ENCODE data around the gene ATP5PB. TPM values are rescaled to one million over a fixed set of nuclear protein-coding genes. Genes with fewer than 3 reads are reported as not detected.
A peak's percentile ranks its signal among the peaks of the same experiment; 100 is the strongest.

Gene ATP5PB
- total and polyA plus RNA-seq, 3 experiments from 2014 or later, result 351 to 455 (median 360) TPM

DNA sequence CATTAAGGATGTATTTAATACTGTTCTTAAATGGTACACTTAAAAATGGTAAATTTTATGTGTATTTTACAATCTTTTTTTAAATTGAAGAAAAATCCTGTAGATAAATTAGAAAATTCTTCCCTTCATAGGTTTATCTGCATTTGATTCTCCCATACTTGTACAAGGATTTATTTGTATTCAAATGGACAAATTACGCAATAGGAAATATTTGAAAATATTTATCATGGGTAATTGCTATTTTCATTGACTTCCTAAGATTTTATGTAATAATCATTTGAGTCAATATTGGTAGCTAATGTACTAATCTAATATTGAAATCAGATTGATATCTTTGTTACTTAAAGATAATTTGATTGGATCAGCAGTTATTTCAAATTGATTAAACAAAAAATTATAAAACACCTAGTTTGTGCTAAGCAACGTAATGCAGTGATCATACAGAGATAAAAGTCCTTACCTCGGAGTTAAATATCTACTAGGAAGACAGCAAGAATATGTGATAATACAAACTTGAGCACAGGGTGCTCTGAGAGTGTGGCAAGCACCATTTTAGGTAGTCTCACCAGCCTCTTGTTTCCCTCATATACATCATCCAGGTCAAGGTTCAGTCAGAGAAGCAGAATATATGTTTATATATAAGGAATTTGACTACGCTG, 13.2 kb downstream of the ATP5PB start:
- Mint-ChIP-seq H3K4me1 (peaks cover 15 to 28% (median 21%) of the 10 kb centered on the region in 3 donors), H3K4me3 (no peak overlapping the region)
- H3K4me3 ChIP-seq (ENCODE audit: low read length), result no peak overlapping the region

DNA sequence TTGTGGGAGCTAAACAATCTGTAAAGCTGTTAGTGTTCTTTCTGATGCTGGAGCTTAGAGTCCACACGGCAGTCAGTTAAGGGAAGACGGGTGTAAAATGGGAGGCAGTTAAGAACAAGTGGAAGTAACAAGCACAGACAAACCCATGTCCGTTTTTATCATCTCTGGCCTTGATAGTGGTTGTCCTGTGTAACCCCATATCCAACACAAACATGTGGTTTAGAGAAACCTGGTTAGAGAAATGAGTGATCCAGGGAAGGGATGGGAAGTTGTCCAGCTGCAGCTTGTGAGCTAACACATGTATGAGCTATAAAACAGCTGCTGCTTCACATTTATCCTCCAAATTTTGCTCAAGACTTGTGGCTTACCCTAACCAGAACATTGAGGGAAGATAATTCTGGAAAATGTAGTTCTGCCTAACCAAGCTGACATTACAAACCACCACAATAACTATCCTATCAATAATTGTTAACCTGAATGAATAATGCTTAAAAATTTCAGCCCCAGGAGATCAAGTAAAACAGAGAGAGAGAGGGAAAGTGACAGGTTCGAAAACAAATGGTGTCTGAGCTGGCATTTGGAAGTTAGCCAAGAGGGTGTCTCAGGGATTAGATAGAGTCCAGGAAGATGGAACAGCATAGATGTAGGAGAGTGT, 13.9 kb downstream of the ATP5PB start:
- H3K9me3 Mint-ChIP-seq, result no peaks in the 10 kb centered on the region

More for the DNA sequence above, 13.2 kb downstream of the ATP5PB start:
- ChIA-PET CTCF (interaction anchor here (0.7 to 2.9 kb wide), 4 partner anchors 9 to 1402 kb away, joined by 3 to 11 read pairs (median 4); no protein-coding TSS in a partner anchor), POLR2A (interaction anchor here (1.0 kb wide), 1 partner anchor 14 kb away, joined by 3 read pairs; no protein-coding TSS in a partner anchor)
- Histone ChIP-seq H3K27me3 (ENCODE audit: insufficient read depth, low read length, poor library complexity, severe bottlenecking) (no peaks in the 10 kb centered on the region), H3K36me3 (ENCODE audit: insufficient read depth, low read length) (peaks cover 20% of the 10 kb centered on the region), H3K27ac (ENCODE audit: low read depth, low read length) (peak overlapping the region; percentile 21), H3K4me1 (ENCODE audit: insufficient read depth, low read length) (no peaks in the 10 kb centered on the region), H3K9me3 (ENCODE audit: low read length) (no peaks in the 10 kb centered on the region)
- Mint-ChIP-seq H3K27ac (peak overlapping the region in 1 of 8 donors; percentile 35), H3K27me3 (no peaks in the 10 kb centered on the region), H3K9me3 (no peaks in the 10 kb centered on the region), H3K36me3 (peaks cover 0 to 68% (median 24%) of the 10 kb centered on the region in 3 donors)
- no peak for DNase-seq

DNA sequence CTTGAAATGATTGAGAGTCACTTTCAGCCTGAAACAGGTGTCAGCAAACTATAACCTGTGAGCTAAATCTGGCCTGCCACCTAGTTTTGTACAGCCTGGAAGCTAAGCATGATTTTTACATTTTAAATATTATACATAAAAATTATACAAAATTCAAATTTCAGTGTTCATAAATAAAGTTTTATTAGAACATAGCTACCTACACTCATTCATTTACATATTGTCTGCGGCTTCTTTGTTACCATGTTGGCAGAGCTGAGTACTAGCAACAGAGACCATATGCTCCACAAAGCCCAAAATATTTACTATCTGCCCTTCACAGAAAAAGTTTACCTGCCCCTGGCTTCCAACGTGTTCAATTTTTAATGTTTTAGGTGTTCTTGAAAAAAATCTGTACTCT, 16.5 kb downstream of the ATP5PB start:
- POLR2A ChIA-PET, result no interaction called here
- no peaks in the 10 kb centered on the region for H3K27me3 ChIP-seq (ENCODE audit: insufficient read depth, low read length, poor library complexity, severe bottlenecking)
- no peaks in the 10 kb centered on the region for H3K27me3 Mint-ChIP-seq
- H3K9me3 Mint-ChIP-seq, result no peaks in the 10 kb centered on the region
- peak overlapping the region in 1 of 8 donors; percentile 39 for H3K27ac Mint-ChIP-seq
- no peak overlapping the region for H3K27ac ChIP-seq (ENCODE audit: low read depth, low read length)
- no peak overlapping the region for H3K4me3 ChIP-seq (ENCODE audit: low read length)
- peaks cover 25% of the 10 kb centered on the region for H3K4me1 ChIP-seq (ENCODE audit: insufficient read depth, low read length)
- peaks cover 11% of the 10 kb centered on the region for H3K36me3 ChIP-seq (ENCODE audit: insufficient read depth, low read length)
- H3K9me3 ChIP-seq (ENCODE audit: low read length), result no peaks in the 10 kb centered on the region
- CTCF ChIA-PET, result interaction anchor here (1.1 kb wide), 1 partner anchor 43 kb away, joined by 4 read pairs; no protein-coding TSS in a partner anchor
- peaks cover 10 to 17% (median 14%) of the 10 kb centered on the region in 3 donors for H3K4me1 Mint-ChIP-seq
- H3K36me3 Mint-ChIP-seq, result peaks cover 0 to 43% (median 19%) of the 10 kb centered on the region in 3 donors
- H3K4me3 Mint-ChIP-seq, result no peak overlapping the region
- DNase-seq, result no peak

More for the DNA sequence above, 13.9 kb downstream of the ATP5PB start:
- Mint-ChIP-seq H3K4me1 (peaks cover 12 to 24% (median 23%) of the 10 kb centered on the region in 3 donors), H3K4me3 (no peak overlapping the region), H3K36me3 (peaks cover 0 to 67% (median 25%) of the 10 kb centered on the region in 3 donors), H3K27ac (peak overlapping the region in 5 of 8 donors; percentile 12 to 74 (median 35)), H3K27me3 (no peaks in the 10 kb centered on the region)
- Histone ChIP-seq H3K36me3 (ENCODE audit: insufficient read depth, low read length) (peaks cover 20% of the 10 kb centered on the region), H3K27me3 (ENCODE audit: insufficient read depth, low read length, poor library complexity, severe bottlenecking) (no peaks in the 10 kb centered on the region), H3K27ac (ENCODE audit: low read depth, low read length) (peak overlapping the region; percentile 21), H3K4me3 (ENCODE audit: low read length) (no peak overlapping the region), H3K4me1 (ENCODE audit: insufficient read depth, low read length) (no peaks in the 10 kb centered on the region), H3K9me3 (ENCODE audit: low read length) (no peaks in the 10 kb centered on the region)
- ChIA-PET CTCF (interaction anchor here (1.1 to 2.9 kb wide), 3 partner anchors 9 to 45 kb away, joined by 4 to 11 read pairs (median 4); no protein-coding TSS in a partner anchor), POLR2A (interaction anchor here (1.0 kb wide), 1 partner anchor 15 kb away, joined by 3 read pairs; no protein-coding TSS in a partner anchor)
- no peak for DNase-seq

DNA sequence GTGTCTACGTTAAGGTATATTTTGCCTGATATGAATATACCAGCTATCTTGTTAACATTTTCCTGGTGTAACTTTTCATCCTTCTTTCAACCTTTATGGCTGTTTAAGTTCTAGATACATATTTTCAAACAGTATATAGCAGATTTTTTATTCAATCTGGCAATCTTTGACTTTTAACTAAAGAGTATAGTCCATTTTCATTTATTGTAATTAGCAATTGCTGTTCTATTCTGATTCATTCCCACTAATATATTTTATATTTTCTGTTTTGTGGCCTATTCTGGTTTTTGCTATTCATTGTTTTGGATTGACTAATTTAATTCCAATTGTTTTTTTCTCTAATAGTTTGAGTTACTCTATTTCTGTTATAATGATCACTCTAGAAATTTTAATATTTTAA, 17.2 kb downstream of the ATP5PB start:
- POLR2A ChIA-PET, result no interaction called here

DNA sequence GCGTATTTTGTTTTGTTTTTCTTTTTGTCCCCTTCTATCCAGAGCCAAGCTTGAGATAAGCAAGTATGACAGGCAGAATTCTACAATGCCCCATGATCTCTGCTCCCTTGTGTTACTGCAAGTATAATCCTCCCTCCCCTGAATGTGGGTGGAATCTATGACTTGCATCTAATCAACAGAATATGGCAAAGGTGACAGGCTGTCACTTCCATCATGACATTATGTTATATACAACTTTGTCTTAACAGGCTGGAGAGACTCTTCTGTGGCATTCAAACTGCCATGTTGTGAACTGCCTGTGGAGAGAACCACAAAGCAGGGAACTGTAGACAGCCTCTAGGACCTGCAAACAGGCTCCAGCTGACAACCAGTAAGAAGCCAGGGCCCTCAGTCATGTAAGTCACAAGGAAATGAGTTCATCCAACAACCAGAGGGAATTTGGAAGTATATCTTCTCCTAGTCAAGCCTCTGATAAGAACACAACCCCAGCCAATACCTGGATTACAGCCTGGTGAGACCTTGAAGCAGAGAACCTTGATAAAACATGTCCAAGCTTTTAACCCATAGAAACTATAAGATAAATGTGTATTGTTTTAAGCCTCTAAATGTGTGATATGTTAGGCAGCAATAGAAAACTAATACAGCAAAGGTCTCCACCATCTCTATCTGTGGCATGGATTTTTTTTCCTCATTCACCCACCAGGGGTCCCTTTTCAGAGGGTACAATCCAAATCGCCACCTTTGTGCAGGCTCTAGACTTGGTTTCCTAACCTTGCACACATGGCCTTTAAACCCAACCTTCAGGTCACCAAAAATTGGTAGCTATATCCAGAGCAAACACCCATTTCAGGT, 18.8 kb downstream of the ATP5PB start:
- no peaks in the 10 kb centered on the region for H3K27me3 ChIP-seq (ENCODE audit: insufficient read depth, low read length, poor library complexity, severe bottlenecking)
- H3K4me1 ChIP-seq (ENCODE audit: insufficient read depth, low read length), result peaks cover 44% of the 10 kb centered on the region
- H3K9me3 ChIP-seq (ENCODE audit: low read length), result no peaks in the 10 kb centered on the region
- no peak overlapping the region for H3K4me3 ChIP-seq (ENCODE audit: low read length)
- no peaks in the 10 kb centered on the region for H3K36me3 ChIP-seq (ENCODE audit: insufficient read depth, low read length)
- no peaks in the 10 kb centered on the region for H3K9me3 Mint-ChIP-seq
- H3K4me3 Mint-ChIP-seq, result no peak overlapping the region
- H3K4me1 Mint-ChIP-seq, result peaks cover 13 to 18% (median 15%) of the 10 kb centered on the region in 3 donors
- H3K27ac Mint-ChIP-seq, result peak overlapping the region in 2 of 8 donors; percentile 7 to 17
- ChIA-PET CTCF (interaction anchor here (0.7 kb wide), 1 partner anchor 270 kb away, joined by 3 read pairs; no protein-coding TSS in a partner anchor), POLR2A (no interaction called here)
- H3K27me3 Mint-ChIP-seq, result no peaks in the 10 kb centered on the region
- peaks cover 0 to 20% (median 11%) of the 10 kb centered on the region in 3 donors for H3K36me3 Mint-ChIP-seq
- no peak for DNase-seq
- peak overlapping the region; percentile 17 for H3K27ac ChIP-seq (ENCODE audit: low read depth, low read length)

More for the DNA sequence above, 17.2 kb downstream of the ATP5PB start:
- CTCF ChIA-PET, result no interaction called here
- Histone ChIP-seq H3K27ac (ENCODE audit: low read depth, low read length) (no peak overlapping the region), H3K4me3 (ENCODE audit: low read length) (no peak overlapping the region), H3K9me3 (ENCODE audit: low read length) (no peaks in the 10 kb centered on the region), H3K36me3 (ENCODE audit: insufficient read depth, low read length) (peaks cover 7% of the 10 kb centered on the region), H3K4me1 (ENCODE audit: insufficient read depth, low read length) (peaks cover 30% of the 10 kb centered on the region), H3K27me3 (ENCODE audit: insufficient read depth, low read length, poor library complexity, severe bottlenecking) (no peaks in the 10 kb centered on the region)
- no peaks in the 10 kb centered on the region for H3K9me3 Mint-ChIP-seq
- no peak overlapping the region for H3K4me3 Mint-ChIP-seq
- peaks cover 0 to 36% (median 19%) of the 10 kb centered on the region in 3 donors for H3K36me3 Mint-ChIP-seq
- no peak for DNase-seq
- H3K27ac Mint-ChIP-seq, result peak overlapping the region in 1 of 8 donors; percentile 19
- peaks cover 10 to 17% (median 14%) of the 10 kb centered on the region in 3 donors for H3K4me1 Mint-ChIP-seq
- no peaks in the 10 kb centered on the region for H3K27me3 Mint-ChIP-seq

DNA sequence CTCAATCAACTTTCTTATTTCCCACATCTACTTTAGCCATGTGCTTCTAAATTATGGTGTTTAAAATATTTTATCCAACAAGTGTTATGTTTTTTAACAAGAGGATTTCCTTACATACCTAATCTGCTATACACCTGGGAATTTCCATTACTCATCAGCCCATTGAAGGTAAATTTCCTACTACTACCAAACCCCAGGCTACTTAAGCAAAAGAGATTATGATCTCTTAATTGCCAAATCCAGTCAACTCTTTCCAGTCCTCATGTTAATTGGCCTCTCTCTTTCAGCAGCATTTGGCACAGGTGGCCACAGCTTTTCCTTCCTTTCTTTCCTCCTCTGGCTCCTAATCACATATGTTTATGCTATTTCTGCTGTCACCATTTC, 19.4 kb downstream of the ATP5PB start:
- Mint-ChIP-seq H3K36me3 (peaks cover 0 to 16% (median 8%) of the 10 kb centered on the region in 3 donors), H3K4me1 (peaks cover 13 to 22% (median 15%) of the 10 kb centered on the region in 3 donors), H3K27me3 (no peaks in the 10 kb centered on the region), H3K4me3 (no peak overlapping the region), H3K9me3 (no peaks in the 10 kb centered on the region), H3K27ac (no peak overlapping the region)
- no peaks in the 10 kb centered on the region for H3K36me3 ChIP-seq (ENCODE audit: insufficient read depth, low read length)
- H3K27me3 ChIP-seq (ENCODE audit: insufficient read depth, low read length, poor library complexity, severe bottlenecking), result no peaks in the 10 kb centered on the region
- no peak overlapping the region for H3K4me3 ChIP-seq (ENCODE audit: low read length)
- no peak for DNase-seq
- H3K27ac ChIP-seq (ENCODE audit: low read depth, low read length), result no peak overlapping the region
- H3K4me1 ChIP-seq (ENCODE audit: insufficient read depth, low read length), result peaks cover 48% of the 10 kb centered on the region
- POLR2A ChIA-PET, result no interaction called here
- H3K9me3 ChIP-seq (ENCODE audit: low read length), result no peaks in the 10 kb centered on the region
- CTCF ChIA-PET, result interaction anchor here (0.7 to 0.9 kb wide), 2 partner anchors 39 to 271 kb away, joined by 3 read pairs; no protein-coding TSS in a partner anchor

DNA sequence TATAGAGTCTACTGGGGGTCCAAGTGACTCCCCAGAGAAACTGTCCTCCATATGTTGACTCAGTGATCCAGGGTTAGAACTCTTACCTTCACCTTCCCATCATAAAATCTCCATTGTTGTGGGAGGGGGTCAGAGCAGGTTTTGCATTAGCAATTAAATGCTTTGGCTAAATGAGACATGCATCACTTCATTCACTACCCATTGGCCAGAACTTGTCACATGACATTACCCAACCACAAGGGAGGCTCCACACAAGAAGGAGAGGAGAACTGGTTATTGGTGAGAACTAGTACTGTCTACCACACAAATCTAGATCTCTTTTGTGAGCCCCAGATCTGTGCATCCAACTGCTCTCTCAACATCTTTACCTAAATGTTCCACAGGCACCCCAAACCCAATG, 20.3 kb downstream of the ATP5PB start:
- H3K4me1 Mint-ChIP-seq, result peaks cover 11 to 23% (median 19%) of the 10 kb centered on the region in 3 donors

More for the DNA sequence above, 20.3 kb downstream of the ATP5PB start:
- Histone ChIP-seq H3K27ac (ENCODE audit: low read depth, low read length) (no peak overlapping the region), H3K4me1 (ENCODE audit: insufficient read depth, low read length) (peaks cover 48% of the 10 kb centered on the region), H3K4me3 (ENCODE audit: low read length) (no peak overlapping the region), H3K9me3 (ENCODE audit: low read length) (no peaks in the 10 kb centered on the region), H3K27me3 (ENCODE audit: insufficient read depth, low read length, poor library complexity, severe bottlenecking) (no peaks in the 10 kb centered on the region), H3K36me3 (ENCODE audit: insufficient read depth, low read length) (no peaks in the 10 kb centered on the region)
- no peak for DNase-seq
- no peak overlapping the region for H3K27ac Mint-ChIP-seq
- ChIA-PET POLR2A (no interaction called here), CTCF (interaction anchor here (0.9 kb wide), 1 partner anchor 38 kb away, joined by 3 read pairs; no protein-coding TSS in a partner anchor)
- H3K36me3 Mint-ChIP-seq, result peaks cover 0 to 14% (median 4%) of the 10 kb centered on the region in 3 donors
- no peaks in the 10 kb centered on the region for H3K9me3 Mint-ChIP-seq
- H3K4me3 Mint-ChIP-seq, result no peak overlapping the region
- H3K27me3 Mint-ChIP-seq, result no peaks in the 10 kb centered on the region
